HepG2 (cell line): Measurements from ENCODE around the gene FYTTD1.

Experiments used
- CTCF ChIP-seq: sonication (generic); formaldehyde crosslinking; IDR thresholded peaks from 2 replicates; pipeline ENCODE4 v1.5.0; 2020; ENCODE audit warnings: mild to moderate bottlenecking, missing genetic modification reagents, moderate library complexity
- GABPA ChIP-seq, 2 experiments: IDR thresholded peaks; 2 replicates each; pipeline ENCODE4 v1.6.1; 2011 to 2016; ENCODE audit warnings: low read depth in 2 of 2, low read length in 1 of 2, missing biosample characterization in 1 of 2, missing genetic modification characterization in 1 of 2
- POLR2A ChIP-seq, 2 experiments: IDR thresholded peaks; 2 replicates each; pipeline ENCODE4 v1.6.1; 2011; ENCODE audit warnings: low read depth in 2 of 2, low read length in 2 of 2, mild to moderate bottlenecking in 1 of 2, moderate library complexity in 1 of 2; ENCODE audit not compliant: insufficient read depth in 1 of 2
- ZNF143 ChIP-seq: sonication (generic); formaldehyde crosslinking; IDR thresholded peaks from 2 replicates; pipeline ENCODE4 v1.4.0; 2020; ENCODE audit warnings: missing genetic modification reagents
- ZNF816 ChIP-seq: sonication (generic); formaldehyde crosslinking; IDR thresholded peaks from 2 replicates; pipeline ENCODE4 v1.8.0; 2022; ENCODE audit warnings: missing genetic modification reagents, mild to moderate bottlenecking, borderline replicate concordance
- ZSCAN29 ChIP-seq: sonication (generic); formaldehyde crosslinking; conservative IDR thresholded peaks from 2 replicates; pipeline ENCODE4 v1.4.0; 2020; ENCODE audit warnings: mild to moderate bottlenecking, missing genetic modification reagents

- TF ChIP-seq CTCF (CRISPR knock-in tag), result no peak
- no peak for TF ChIP-seq POLR2A (IDR thresholded peaks at IDR 0.05; ENCODE audit: insufficient read depth in 1 of 2, low read depth in 2 of 2, low read length in 2 of 2)
- TF ChIP-seq GABPA (IDR thresholded peaks at IDR 0.05; ENCODE audit: low read depth, low read length), result no peak
- no peak for TF ChIP-seq GABPA (CRISPR knock-in tag; IDR thresholded peaks at IDR 0.05; ENCODE audit: low read depth)
- no peak for TF ChIP-seq ZSCAN29 (CRISPR knock-in tag)
- no peak for TF ChIP-seq ZNF816 (CRISPR knock-in tag)
- no peak for TF ChIP-seq ZNF143 (CRISPR knock-in tag)
Observed at GRCh38 chr3:197700095-197700494, 49.6 kb upstream of the FYTTD1 start.
